Right lobe of liver (tissue), 6 donors: ENCODE data around the gene MUS81. TPM values are rescaled to one million over a fixed set of nuclear protein-coding genes. Genes with fewer than 3 reads are reported as not detected.

Experiments used
- ATAC-seq, 4 donors: fragments of 200-7000 bp; cut with Tn5 transposase; one replicate each; pipeline ENCODE4 v1.9.1; 2020; ENCODE audit warnings: mild to moderate bottlenecking in 4 of 4, moderate library complexity in 4 of 4
- DNase-seq, 3 donors: peaks; one replicate each; pipeline ENCODE4 v3.0.0-alpha.2; 2020
- H3K27ac ChIP-seq, 3 donors: fragments of 200-600 bp; one replicate each; pipeline ENCODE4 v1.8.0; 2022
- H3K27me3 ChIP-seq, 2 donors: fragments of 200-600 bp; one replicate each; pipeline ENCODE4 v1.8.0; 2022
- H3K36me3 ChIP-seq, 4 donors: fragments of 200-600 bp; sonication (generic) in 1 of 4; one replicate each; pipeline versions ENCODE4 v1.5.1 to v1.8.0; 2017 to 2022; ENCODE audit warnings: control low read depth in 1 of 4
- H3K4me1 ChIP-seq, 4 donors: fragments of 200-600 bp; sonication (generic) in 1 of 4; one replicate each; pipeline versions ENCODE4 v1.5.1 to v1.8.0; 2017 to 2022; ENCODE audit warnings: control low read depth in 1 of 4
- H3K4me3 ChIP-seq, 3 donors: fragments of 200-600 bp; one replicate each; pipeline ENCODE4 v1.8.0; 2022
- H3K9me3 ChIP-seq, 4 donors: fragments of 200-600 bp; sonication (generic) in 1 of 4; one replicate each; pipeline versions ENCODE4 v1.5.1 to v1.8.0; 2017 to 2022; ENCODE audit warnings: control low read depth in 1 of 4
- POLR2A ChIP-seq: fragments of 450-650 bp; IDR thresholded peaks from one replicate; pipeline ENCODE4 v1.6.1; 2017; ENCODE audit warnings: antibody characterized with exemption, mild to moderate bottlenecking
- WGBS: methylation state at CpG from one replicate; pipeline ENCODE4 v1.1.6; 2018; ENCODE audit warnings: low coverage, low lambda C conversion rate; ENCODE audit not compliant: insufficient coverage; ENCODE audit errors: missing lambda C conversion rate; 5-methylcytosine and 5-hydroxymethylcytosine counted together
- intact Hi-C, 2 donors: fragments of 100-400 bp; cut with DNase I; formaldehyde crosslinking; loops; one replicate each; pipeline versions ENCODE4 v1.11.2 to v1.14.1; 2022
- total RNA-seq, 6 experiments: library from RNA; depleted of rRNA in 2 of 6; stranded (reverse); fragments of >200 nt in 2 of 6; fragmentation: NEBNext Ultra II Directional in 3 of 6; extraction: Animal tissue kit (Norgen Biotek cat#: 25700) in 3 of 6; gene quantifications; one replicate each; pipeline versions ENCODE4 v1.1.0 to v1.2.4, GENCODE V29; 2016 to 2023
- TF ChIP-seq, protein P1 (sequence below), 4 donors: fragments of 200-600 bp in 3 of 4; fragments of 450-650 bp in 1 of 4; IDR thresholded peaks; one replicate each; pipeline versions ENCODE4 v1.5.1 to v1.8.0; 2016 to 2022; ENCODE audit warnings: antibody characterized with exemption in 4 of 4, mild to moderate bottlenecking in 2 of 4
- donor health status: DM: no; HTN: yes; CAD: no.
- donor health status: DM: no; HTN: no; CAD: no.
- donor health status: DM: no; HTN: no; CAD: no.
- donor health status: DM: no; HTN: yes; CAD: no.
- donor health status: DM: no; HTN: yes; CAD: no.

The MUS81 gene
- total RNA-seq, 6 experiments from 2014 or later: 14.0 to 25.6 (median 19.7) TPM

DNA sequence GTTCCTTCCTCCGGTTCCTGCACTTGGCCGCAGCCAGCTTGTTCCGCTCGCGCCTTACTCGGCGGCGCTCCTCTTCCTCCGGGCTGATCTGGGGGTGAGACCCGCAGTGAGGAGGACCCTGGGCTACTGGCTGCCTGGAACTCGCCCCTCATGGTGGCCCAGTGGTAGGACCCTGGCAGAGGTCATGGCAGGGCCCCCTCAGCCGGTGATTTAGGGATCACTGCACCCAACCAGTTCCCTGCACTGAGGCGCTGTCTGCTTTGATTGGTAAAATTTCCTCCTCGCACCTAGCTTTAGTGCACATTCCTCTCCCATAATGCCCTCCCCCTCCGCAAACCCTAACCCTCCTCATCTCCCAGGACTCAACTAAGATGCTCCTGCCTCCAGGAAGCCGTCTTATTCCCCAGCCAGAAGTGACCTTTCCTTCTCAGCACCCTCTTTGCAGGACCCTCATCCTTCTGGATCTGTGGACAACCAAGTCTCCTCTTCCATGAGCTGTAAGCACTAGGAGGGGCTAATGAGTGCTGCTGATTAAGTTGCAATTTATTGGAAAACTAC lies 33.9 kb downstream of the MUS81 start:
- peak overlapping the region in 1 of 3 donors; percentile 19 for H3K4me3 ChIP-seq
- ATAC-seq (peak; percentile 11 to 25 (median 15)), DNase-seq (peak in 2 of 3 donors; percentile 69 to 76)
- H3K36me3 ChIP-seq: no peaks in the 10 kb centered on the region
- intact Hi-C loops: no loop called here
- no peak for TF ChIP-seq POLR2A
- TF ChIP-seq, protein P1, sequence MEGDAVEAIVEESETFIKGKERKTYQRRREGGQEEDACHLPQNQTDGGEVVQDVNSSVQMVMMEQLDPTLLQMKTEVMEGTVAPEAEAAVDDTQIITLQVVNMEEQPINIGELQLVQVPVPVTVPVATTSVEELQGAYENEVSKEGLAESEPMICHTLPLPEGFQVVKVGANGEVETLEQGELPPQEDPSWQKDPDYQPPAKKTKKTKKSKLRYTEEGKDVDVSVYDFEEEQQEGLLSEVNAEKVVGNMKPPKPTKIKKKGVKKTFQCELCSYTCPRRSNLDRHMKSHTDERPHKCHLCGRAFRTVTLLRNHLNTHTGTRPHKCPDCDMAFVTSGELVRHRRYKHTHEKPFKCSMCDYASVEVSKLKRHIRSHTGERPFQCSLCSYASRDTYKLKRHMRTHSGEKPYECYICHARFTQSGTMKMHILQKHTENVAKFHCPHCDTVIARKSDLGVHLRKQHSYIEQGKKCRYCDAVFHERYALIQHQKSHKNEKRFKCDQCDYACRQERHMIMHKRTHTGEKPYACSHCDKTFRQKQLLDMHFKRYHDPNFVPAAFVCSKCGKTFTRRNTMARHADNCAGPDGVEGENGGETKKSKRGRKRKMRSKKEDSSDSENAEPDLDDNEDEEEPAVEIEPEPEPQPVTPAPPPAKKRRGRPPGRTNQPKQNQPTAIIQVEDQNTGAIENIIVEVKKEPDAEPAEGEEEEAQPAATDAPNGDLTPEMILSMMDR (IDR thresholded peaks at IDR 0.05): no peak
- H3K27ac ChIP-seq: peak overlapping the region; percentile 51 to 84 (median 72)
- H3K27me3 ChIP-seq: no peaks in the 10 kb centered on the region
- 71% methylated on average over 3 of the region's 16 CpGs for WGBS
- peaks cover 0 to 21% (median 3%) of the 10 kb centered on the region in 4 donors for H3K4me1 ChIP-seq
- H3K9me3 ChIP-seq: no peaks in the 10 kb centered on the region

DNA sequence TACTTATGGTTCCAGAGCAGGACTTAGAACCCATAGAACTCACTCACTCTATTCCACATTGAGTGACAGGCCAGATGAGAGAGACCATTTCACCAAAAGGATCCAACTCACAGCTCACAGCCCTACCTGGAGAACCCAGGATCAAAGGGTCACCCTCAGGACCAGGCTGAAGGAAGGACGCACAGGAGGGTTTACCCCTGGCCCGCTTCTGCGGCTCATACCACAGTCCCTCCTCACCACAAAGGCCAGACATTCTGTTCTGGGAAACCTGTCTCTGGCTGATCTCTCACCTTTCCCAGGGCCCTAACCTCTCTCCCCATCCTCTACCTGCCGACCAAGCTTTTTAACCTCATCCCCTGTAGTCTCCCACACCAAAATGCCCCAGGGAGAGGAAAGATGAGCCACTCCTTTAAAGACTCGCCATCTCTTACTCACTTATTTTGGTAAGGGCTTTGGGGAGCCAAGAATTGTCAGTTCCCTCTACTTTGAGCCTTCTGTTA lies 35.3 kb downstream of the MUS81 start:
- Histone ChIP-seq H3K27me3 (no peaks in the 10 kb centered on the region), H3K27ac (no peak overlapping the region), H3K4me3 (no peak overlapping the region), H3K4me1 (peaks cover 0 to 19% (median 3%) of the 10 kb centered on the region in 4 donors), H3K36me3 (no peaks in the 10 kb centered on the region), H3K9me3 (no peaks in the 10 kb centered on the region)
- no peak for TF ChIP-seq POLR2A
- TF ChIP-seq, protein P1 (IDR thresholded peaks at IDR 0.05): no peak
- DNase-seq (no peak), ATAC-seq (no peak)
- 83% methylated on average over 4 of the region's 5 CpGs for WGBS
- intact Hi-C loops: no loop called here

DNA sequence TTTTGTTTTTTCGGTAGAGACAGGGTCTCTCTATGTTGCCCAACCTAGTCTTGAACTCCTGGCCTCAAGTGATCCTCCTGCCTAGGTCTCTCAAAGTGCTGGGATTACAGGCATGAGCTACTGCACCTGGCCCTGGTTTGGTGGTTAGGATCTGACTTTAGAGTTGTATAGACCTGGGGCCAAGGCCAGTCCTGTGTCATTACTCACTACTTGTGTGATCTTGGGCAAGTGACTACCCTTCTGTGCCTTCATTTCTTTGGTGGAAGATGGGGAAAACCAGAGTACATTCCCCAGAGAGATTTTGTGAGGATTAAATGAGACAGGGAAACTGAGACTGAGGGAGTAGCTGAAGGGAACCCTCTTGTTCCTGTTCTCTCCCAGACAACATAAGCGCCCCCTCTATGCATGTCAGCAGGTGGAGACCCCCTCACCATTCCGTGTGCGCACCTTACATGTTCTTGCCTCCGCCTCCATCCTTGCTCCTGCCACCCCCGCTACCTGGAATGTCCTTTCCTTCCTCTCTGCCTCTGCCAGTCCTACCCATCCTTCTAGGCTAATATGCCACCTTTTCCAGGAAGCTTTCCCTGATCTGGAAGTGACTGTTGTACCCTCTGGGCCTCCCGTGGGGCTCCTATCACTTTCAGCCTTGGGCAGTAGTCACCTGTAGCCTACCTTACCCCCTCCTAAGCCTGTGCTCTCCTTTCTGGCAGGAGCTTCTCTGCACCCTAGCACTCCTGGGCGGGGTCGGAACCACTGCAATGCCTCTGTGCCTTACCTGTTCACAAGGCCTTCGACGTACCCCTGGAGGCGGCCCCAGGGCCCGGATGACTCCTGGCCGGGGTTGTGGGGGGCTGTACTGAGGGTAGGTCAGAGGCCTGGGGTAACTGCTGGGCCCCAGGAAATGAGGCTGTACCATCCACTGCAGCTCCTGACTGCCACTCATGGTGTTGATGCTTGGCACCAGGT lies 36.1 kb downstream of the MUS81 start:
- intact Hi-C loops: no loop called here
- Histone ChIP-seq H3K9me3 (no peaks in the 10 kb centered on the region), H3K27me3 (no peaks in the 10 kb centered on the region), H3K36me3 (no peaks in the 10 kb centered on the region), H3K27ac (no peak overlapping the region), H3K4me1 (peaks cover 0 to 13% (median 3%) of the 10 kb centered on the region in 4 donors), H3K4me3 (no peak overlapping the region)
- DNase-seq (no peak), ATAC-seq (no peak)
- 90% methylated on average over 9 of the region's 14 CpGs for WGBS
- TF ChIP-seq POLR2A: no peak
- TF ChIP-seq, protein P1 (IDR thresholded peaks at IDR 0.05): no peak

DNA sequence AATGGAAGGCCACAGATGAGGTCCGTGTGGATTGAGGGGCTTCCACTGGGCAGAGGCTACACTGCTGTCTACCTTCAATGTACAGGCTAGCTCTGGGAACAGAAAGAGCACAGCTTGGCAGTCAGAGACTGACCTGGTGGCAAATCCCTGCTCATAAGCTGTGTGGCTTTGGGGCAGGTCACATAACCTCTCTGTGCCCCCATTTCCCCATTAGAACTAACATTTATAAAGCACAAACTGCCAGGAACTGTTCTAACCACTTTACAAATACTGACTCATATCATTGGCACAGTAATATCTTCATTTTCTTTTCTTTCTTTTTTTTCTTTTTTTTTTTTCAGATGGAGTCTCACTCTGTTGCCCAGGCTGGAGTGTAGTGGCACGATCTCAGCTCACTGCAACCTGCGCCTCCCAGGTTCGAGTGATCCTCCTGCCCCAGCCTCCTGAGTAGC lies 36.8 kb downstream of the MUS81 start:
- Histone ChIP-seq H3K4me1 (peaks cover 0 to 9% (median 3%) of the 10 kb centered on the region in 4 donors), H3K9me3 (no peaks in the 10 kb centered on the region), H3K27me3 (no peaks in the 10 kb centered on the region), H3K27ac (no peak overlapping the region), H3K36me3 (no peaks in the 10 kb centered on the region), H3K4me3 (no peak overlapping the region)
- ATAC-seq (no peak), DNase-seq (no peak)
- TF ChIP-seq, protein P1 (IDR thresholded peaks at IDR 0.05): no peak
- no peak for TF ChIP-seq POLR2A
- WGBS: 94% methylated on average over 3 of the region's 4 CpGs
- intact Hi-C loops: no loop called here
